Measurements from ENCODE around the gene LYSET. TPM values are rescaled to one million over a fixed set of nuclear protein-coding genes. Genes with fewer than 3 reads are reported as not detected.
"Not testable (repeated sequence)": the region's sequence is repeated elsewhere in the genome, so short reads cannot be mapped to it uniquely, and the experiment has no call there.

Gene LYSET, protein sequence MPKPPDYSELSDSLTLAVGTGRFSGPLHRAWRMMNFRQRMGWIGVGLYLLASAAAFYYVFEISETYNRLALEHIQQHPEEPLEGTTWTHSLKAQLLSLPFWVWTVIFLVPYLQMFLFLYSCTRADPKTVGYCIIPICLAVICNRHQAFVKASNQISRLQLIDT
- total RNA-seq (10 to 100 TPM; 11.6 to 19.9 TPM), polyA plus RNA-seq (ENCODE audit: insufficient read length in 2 of 2) (10 to 100 TPM; 29.1 to 32.8 TPM)
- long read RNA-seq, donor 1, transcript TMEM251-201 (2 exons, 909 nt), result major isoform, 12 of 16 reads
- long read RNA-seq, donor 1, partial matches to known transcripts, result 0 of 16 reads
- long read RNA-seq, donor 1, other reads (novel, unspliced or antisense), result 0 of 16 reads
- long read RNA-seq, donor 2, transcript TMEM251-202 (2 exons, 1,303 nt), result major isoform, 5 of 7 reads
- long read RNA-seq, donor 2, partial matches to known transcripts, result 0 of 7 reads
- long read RNA-seq, donor 2, other reads (novel, unspliced or antisense), result 0 of 7 reads
- long read RNA-seq, donor 3, partial matches to known transcripts, result 0 of 8 reads
- long read RNA-seq, donor 3, other reads (novel, unspliced or antisense), result 0 of 8 reads
- long read RNA-seq, donor 4, transcript TMEM251-201 (2 exons, 909 nt), result major isoform, 14 of 26 reads
- long read RNA-seq, donor 4, partial matches to known transcripts, result 10 of 26 reads
- long read RNA-seq, donor 4, other reads (novel, unspliced or antisense), result 0 of 26 reads

DNA sequence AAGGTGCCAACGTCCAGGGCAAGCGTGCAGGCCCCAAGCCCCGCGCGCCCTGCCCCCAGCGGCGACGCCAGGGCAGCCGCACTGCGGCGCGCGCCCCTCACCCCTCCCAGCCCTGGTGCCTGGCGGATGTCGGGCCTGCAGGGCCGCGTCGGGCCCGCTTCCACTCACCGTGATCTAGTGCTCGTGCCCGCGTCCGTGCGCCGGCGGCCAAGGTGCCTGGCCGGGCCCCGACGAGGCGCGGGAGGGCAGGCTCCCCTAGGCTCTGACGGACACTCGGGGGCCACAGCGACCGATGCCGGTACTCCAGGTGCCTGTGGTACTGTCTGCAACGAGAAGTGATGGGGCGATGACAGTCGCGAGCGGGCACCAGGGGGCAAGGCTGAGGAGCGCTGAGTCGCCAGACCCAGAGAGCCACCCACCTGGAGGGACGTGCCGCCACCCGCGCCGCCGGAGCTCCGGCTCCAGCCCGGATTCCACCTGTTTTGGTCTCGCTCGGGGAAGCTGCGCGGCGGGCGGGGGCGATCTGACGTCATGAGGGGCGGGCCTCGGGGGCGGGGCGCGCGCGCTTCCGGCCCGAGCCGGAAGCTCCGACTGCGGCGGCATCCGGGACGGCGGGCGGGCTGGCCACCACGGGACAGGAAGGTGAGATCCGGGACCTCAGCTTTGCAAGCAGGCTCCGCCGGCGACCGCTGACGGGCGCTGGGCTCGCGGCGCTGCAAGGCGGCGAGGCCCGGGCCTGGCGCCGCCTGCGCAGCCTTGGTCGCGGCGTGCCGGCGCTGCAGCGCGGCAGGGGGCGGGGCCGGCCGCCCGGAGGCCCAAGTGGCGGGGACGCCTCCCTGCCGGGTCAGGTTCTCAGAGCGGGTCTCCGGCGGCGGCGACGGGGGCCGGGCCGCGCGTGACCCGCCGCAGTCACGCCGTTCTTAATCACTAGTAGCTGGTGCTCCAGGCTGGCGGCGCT lies at the start of gene LYSET, which contains the start of gene MOAP1:
TSS of gene LYSET (plus strand) at position 927 of the 958 bp plus-strand sequence. CDS start 89 bp downstream, outside the sequence.
TSS of gene MOAP1 (minus strand) at position 507 of the 958 bp plus-strand sequence. CDS start 655 bp downstream, outside the sequence.
- Histone ChIP-seq H3K4me1 (ENCODE audit: control insufficient read depth, insufficient read depth, low read length) (peaks cover 21% of the 10 kb centered on the region), H3K4me3 (ENCODE audit: low read depth, low read length) (peak within 1 kb of the TSS; percentile 94), H3K36me3 (ENCODE audit: control insufficient read depth, insufficient read depth, low read length) (peaks cover 20% of the 10 kb centered on the region), H3K27ac (ENCODE audit: low read depth, low read length) (peak within 1 kb of the TSS; percentile 92), H3K9me3 (ENCODE audit: control insufficient read depth, insufficient read depth, low read length) (no peaks in the 10 kb centered on the region), H3K27me3 (ENCODE audit: control insufficient read depth, insufficient read depth, low read length) (no peaks in the 10 kb centered on the region)
- WGBS (ENCODE audit: insufficient coverage), result under 1% methylated on average over 124 of the region's 124 CpGs
- DNase-seq (ENCODE audit: low read depth in 4 of 6, low spot score in 6 of 6), result peak; percentile 68 to 95 (median 81)

DNA sequence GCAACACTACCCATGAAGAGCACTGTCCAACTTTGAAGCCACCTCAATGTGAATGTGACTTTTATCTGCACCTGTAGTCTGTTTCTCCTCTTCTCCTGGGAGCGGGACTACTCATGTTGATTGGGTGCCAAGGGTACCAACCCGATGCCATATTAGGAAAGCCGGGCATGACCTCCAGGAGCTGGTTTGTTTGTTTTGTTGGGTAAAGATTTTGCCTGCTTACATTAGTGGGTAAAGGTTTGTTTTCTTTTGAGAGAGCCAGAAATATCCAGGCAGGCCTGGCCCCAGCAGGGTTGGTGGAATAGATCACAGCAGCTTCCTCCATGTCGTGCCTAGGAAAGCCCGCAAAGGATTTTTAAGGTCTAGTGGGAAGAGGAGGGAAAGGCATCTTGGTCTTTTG lies 49.7 kb upstream of the LYSET start:
- no peak for DNase-seq (ENCODE audit: low read depth in 4 of 6, low spot score in 6 of 6)
- Histone ChIP-seq H3K27ac (ENCODE audit: low read depth, low read length) (no peak overlapping the region), H3K27me3 (ENCODE audit: control insufficient read depth, insufficient read depth, low read length) (no peaks in the 10 kb centered on the region), H3K36me3 (ENCODE audit: control insufficient read depth, insufficient read depth, low read length) (no peaks in the 10 kb centered on the region), H3K9me3 (ENCODE audit: control insufficient read depth, insufficient read depth, low read length) (no peaks in the 10 kb centered on the region), H3K4me1 (ENCODE audit: control insufficient read depth, insufficient read depth, low read length) (peaks cover 7% of the 10 kb centered on the region), H3K4me3 (ENCODE audit: low read depth, low read length) (no peak overlapping the region)
- 89% methylated on average over 3 of the region's 5 CpGs for WGBS (ENCODE audit: insufficient coverage)

DNA sequence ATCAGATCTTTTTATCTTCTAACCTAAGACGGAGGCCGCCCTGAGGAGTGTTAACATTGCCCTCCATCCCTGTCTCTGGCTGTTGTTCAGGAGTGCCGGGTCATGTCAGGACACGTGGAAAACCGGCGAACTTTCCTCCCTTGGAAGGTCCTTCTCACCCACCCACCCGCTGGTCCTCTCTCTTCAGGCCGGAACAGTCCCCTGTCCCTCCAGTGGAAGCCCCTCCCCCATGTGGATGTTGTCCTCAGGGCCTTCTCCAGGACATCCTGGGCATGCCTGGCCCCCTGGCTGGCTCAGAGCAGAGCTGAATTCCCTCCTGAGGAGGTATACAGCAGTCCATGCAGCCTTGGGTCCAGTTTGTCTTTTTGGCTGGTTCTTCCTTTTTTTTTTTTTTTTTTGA lies 49.1 kb upstream of the LYSET start:
- Histone ChIP-seq H3K36me3 (ENCODE audit: control insufficient read depth, insufficient read depth, low read length) (no peaks in the 10 kb centered on the region), H3K9me3 (ENCODE audit: control insufficient read depth, insufficient read depth, low read length) (no peaks in the 10 kb centered on the region), H3K27me3 (ENCODE audit: control insufficient read depth, insufficient read depth, low read length) (no peaks in the 10 kb centered on the region), H3K4me3 (ENCODE audit: low read depth, low read length) (no peak overlapping the region), H3K4me1 (ENCODE audit: control insufficient read depth, insufficient read depth, low read length) (peaks cover 7% of the 10 kb centered on the region), H3K27ac (ENCODE audit: low read depth, low read length) (no peak overlapping the region)
- DNase-seq (ENCODE audit: low read depth in 4 of 6, low spot score in 6 of 6), result no peak
- WGBS (ENCODE audit: insufficient coverage), result 79% methylated on average over 8 of the region's 8 CpGs

DNA sequence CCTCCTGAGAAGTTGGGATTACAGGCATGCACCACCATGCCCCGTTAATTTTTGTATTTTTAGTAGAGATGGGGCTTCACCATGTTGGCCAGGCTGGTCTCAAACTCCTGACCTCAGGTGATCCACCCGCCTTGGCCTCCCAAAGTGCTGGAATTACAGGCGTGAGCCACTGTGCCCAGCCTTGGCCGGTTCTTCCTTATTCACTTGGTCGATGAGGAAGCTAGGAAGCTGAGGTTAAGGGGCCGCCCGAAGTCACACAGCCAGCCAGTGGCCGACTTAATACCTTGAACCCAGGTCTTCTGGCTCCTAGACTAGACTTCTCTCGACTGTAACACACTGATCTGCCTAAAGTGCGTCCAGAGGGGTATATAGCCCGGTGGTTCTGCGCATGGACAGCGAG lies 48.6 kb upstream of the LYSET start:
- not testable (repeated sequence) for H3K4me3 ChIP-seq (ENCODE audit: low read depth, low read length); H3K9me3 ChIP-seq (ENCODE audit: control insufficient read depth, insufficient read depth, low read length); H3K36me3 ChIP-seq (ENCODE audit: control insufficient read depth, insufficient read depth, low read length); H3K4me1 ChIP-seq (ENCODE audit: control insufficient read depth, insufficient read depth, low read length); DNase-seq (ENCODE audit: low read depth in 4 of 6, low spot score in 6 of 6); H3K27me3 ChIP-seq (ENCODE audit: control insufficient read depth, insufficient read depth, low read length); H3K27ac ChIP-seq (ENCODE audit: low read depth, low read length)
- 95% methylated on average over 11 of the region's 13 CpGs for whole genome bisulfite sequencing (ENCODE audit: insufficient coverage)

DNA sequence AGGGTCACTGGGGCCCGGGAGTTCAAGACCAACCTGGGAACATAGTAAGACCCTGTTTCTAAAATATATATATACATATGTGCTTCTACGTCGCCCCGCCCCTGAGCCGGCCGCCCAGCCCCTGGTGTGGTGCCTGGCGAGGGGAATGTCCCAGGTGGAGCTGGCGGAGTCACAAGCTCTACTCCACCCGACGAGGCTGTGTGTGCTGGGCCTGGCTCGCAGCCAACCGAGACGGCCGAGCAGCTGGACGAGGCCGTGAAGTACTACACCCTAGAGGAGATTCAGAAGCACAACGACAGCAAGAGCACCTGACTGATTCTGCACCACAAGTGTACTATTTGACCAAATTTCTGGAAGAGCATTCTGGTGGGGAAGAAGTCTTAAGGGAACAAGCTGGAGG lies 47.3 kb upstream of the LYSET start:
- Histone ChIP-seq H3K27me3 (ENCODE audit: control insufficient read depth, insufficient read depth, low read length) (no peaks in the 10 kb centered on the region), H3K9me3 (ENCODE audit: control insufficient read depth, insufficient read depth, low read length) (no peaks in the 10 kb centered on the region), H3K36me3 (ENCODE audit: control insufficient read depth, insufficient read depth, low read length) (no peaks in the 10 kb centered on the region), H3K27ac (ENCODE audit: low read depth, low read length) (no peak overlapping the region), H3K4me1 (ENCODE audit: control insufficient read depth, insufficient read depth, low read length) (peaks cover 7% of the 10 kb centered on the region), H3K4me3 (ENCODE audit: low read depth, low read length) (no peak overlapping the region)
- DNase-seq (ENCODE audit: low read depth in 4 of 6, low spot score in 6 of 6), result peak in 1 of 6 donors; percentile 20
- WGBS (ENCODE audit: insufficient coverage), result 31% methylated on average over 9 of the region's 17 CpGs

DNA sequence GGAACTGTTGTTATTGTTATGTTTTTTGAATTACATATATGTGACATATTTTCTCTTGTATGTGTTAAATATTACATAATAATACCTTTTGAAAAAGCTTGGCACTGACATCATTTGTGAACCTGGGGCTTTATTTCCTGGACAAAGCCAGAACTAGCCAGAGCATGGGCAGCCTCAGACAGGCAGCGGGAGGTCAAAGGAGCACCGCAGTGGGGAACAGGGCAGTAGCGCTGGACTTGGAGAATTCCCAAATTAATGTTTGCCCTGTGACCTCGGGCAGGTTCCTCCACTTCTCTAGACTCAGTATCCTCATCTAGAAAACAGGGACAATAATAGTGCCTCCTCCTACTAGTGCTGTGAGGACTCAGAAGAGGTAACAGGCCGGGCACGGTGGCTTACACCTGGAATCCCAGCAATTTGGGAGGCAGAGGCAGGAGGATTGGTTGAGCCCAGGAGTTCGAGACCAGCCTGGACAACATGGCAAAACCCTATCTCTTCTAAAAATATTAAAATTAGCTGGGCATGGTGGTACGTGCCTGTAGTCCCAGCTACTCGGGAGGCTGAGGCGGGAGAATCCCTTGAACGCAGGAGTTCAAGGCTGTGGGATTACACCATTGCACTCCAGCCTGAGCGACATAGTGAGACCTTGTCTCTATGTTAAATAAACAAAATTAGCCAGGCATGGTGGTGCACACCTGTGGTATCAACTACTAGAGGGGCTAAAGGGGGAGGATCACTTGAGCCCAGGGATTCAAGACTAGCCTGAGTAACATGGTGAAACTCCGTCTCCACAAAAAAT lies 42.1 kb upstream of the LYSET start:
- 92% methylated on average over 5 of the region's 13 CpGs for WGBS (ENCODE audit: insufficient coverage)
- Histone ChIP-seq H3K9me3 (ENCODE audit: control insufficient read depth, insufficient read depth, low read length) (no peaks in the 10 kb centered on the region), H3K4me1 (ENCODE audit: control insufficient read depth, insufficient read depth, low read length) (peaks cover 2% of the 10 kb centered on the region), H3K27ac (ENCODE audit: low read depth, low read length) (no peak overlapping the region), H3K27me3 (ENCODE audit: control insufficient read depth, insufficient read depth, low read length) (no peaks in the 10 kb centered on the region), H3K4me3 (ENCODE audit: low read depth, low read length) (no peak overlapping the region), H3K36me3 (ENCODE audit: control insufficient read depth, insufficient read depth, low read length) (no peaks in the 10 kb centered on the region)
- DNase-seq (ENCODE audit: low read depth in 4 of 6, low spot score in 6 of 6), result no peak

DNA sequence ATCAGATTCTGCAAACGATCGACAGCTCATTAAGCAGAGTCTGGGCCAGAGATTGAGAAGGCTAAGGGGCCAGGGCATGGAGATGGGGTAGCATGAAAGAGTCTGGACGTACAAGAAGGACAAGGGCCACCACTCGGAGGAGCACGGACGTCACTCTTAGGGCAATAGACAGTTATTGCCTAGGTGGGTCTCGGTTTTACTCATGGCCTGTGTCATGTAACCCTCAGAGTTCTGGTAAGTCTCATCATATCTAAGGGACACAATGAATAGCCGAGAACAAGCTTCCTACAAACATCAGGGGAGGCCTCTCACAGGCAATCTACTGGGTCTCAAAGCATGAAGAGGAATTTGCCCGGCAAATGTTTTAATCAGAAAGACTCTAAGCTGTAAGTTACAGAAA lies 39.0 kb upstream of the LYSET start:
- H3K36me3 ChIP-seq (ENCODE audit: control insufficient read depth, insufficient read depth, low read length), result no peaks in the 10 kb centered on the region
- 97% methylated on average over 8 of the region's 9 CpGs for WGBS (ENCODE audit: insufficient coverage)
- DNase-seq (ENCODE audit: low read depth in 4 of 6, low spot score in 6 of 6), result no peak
- peaks cover 4% of the 10 kb centered on the region for H3K4me1 ChIP-seq (ENCODE audit: control insufficient read depth, insufficient read depth, low read length)
- no peaks in the 10 kb centered on the region for H3K27me3 ChIP-seq (ENCODE audit: control insufficient read depth, insufficient read depth, low read length)
- H3K9me3 ChIP-seq (ENCODE audit: control insufficient read depth, insufficient read depth, low read length), result no peaks in the 10 kb centered on the region
- no peak overlapping the region for H3K4me3 ChIP-seq (ENCODE audit: low read depth, low read length)
- H3K27ac ChIP-seq (ENCODE audit: low read depth, low read length), result no peak overlapping the region

DNA sequence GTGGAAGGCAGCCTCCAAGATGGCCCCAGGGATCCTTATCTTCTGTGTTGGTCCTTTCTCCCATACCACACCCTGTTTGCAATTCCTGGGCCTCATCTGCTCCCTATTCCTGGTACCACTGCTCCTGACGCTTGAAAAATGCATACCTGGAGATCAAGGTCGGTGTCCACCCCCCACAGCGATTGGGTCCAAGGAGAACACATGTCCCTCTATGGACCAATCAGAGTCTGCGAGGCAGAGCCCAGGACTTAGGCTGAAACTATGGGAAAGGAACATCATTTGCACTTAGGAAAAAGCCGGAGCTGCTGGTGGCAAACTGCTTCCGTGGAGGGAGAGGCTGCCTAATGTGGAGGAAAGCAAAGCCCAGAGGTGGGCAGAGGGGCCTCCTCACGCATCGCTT lies 36.1 kb upstream of the LYSET start:
- DNase-seq (ENCODE audit: low read depth in 4 of 6, low spot score in 6 of 6), result no peak
- Histone ChIP-seq H3K9me3 (ENCODE audit: control insufficient read depth, insufficient read depth, low read length) (no peaks in the 10 kb centered on the region), H3K4me3 (ENCODE audit: low read depth, low read length) (no peak overlapping the region), H3K27ac (ENCODE audit: low read depth, low read length) (no peak overlapping the region), H3K36me3 (ENCODE audit: control insufficient read depth, insufficient read depth, low read length) (no peaks in the 10 kb centered on the region), H3K4me1 (ENCODE audit: control insufficient read depth, insufficient read depth, low read length) (peaks cover 4% of the 10 kb centered on the region), H3K27me3 (ENCODE audit: control insufficient read depth, insufficient read depth, low read length) (no peaks in the 10 kb centered on the region)
- 92% methylated on average over 8 of the region's 8 CpGs for WGBS (ENCODE audit: insufficient coverage)
